SHP77 (cell line): ENCODE data around the gene LDAF1.
"Not testable (repeated sequence)": the region's sequence is repeated elsewhere in the genome, so short reads cannot be mapped to it uniquely, and the experiment has no call there.

Experiments used
- DNase-seq, 2 experiments: peaks; one replicate each; lab custom pipeline; 2025; lab: John Stamatoyannopoulos, UW

LDAF1 gene

GRCh38 chr16:21158208-21159110 lies at the start of gene LDAF1:
Gene LDAF1 (plus strand): TSS chr16:21158674. CDS start chr16:21161183, 2,509 bp downstream.
- peak; percentile 33 to 69 for DNase-seq

DNA sequence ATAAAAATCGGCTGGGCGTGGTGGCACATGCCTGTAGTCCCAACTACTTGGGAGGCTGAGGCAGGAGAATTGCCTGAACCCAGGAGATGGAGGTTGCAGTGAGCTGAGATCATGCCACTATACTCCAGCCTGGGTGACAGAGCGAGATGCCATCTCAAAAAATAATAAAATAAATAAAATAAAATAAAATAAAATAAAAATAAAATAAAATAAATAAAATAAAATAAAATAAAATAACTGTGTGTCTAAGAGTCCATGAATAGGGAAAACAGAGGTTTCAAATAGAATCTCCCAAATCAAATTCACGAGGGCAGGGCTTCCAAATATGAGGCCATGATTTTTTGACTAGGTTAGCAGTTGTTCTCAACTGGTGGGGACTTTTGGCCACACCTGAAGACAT lies 42.9 kb upstream of the LDAF1 start:
- DNase-seq, result not testable (repeated sequence)

DNA sequence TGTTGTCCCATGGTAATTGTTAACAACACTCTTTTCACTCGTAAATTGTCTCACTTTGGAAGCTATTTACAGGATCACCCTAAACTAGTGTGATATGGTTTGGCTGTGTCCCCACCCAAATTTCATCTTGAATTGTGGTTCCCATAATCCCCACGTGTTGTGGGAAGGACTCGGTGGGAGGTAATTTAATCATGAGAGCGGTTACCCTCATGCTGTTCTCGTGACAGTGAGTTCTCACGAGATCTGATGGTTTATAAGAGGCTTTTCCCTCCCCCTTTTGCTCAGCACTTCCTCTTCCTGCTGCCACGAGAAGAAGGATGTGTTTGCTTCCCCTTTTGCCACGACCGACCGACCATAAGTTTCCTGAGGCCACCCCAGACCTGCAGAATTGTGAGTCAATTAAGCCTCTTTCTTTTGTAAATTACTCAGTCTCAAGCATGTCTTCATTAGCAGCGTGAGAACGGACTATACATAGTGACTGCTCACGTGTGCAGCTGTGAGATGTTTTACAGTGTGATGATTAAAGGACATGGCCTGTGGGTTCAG lies 42.3 kb upstream of the LDAF1 start:
- DNase-seq, result no peak

DNA sequence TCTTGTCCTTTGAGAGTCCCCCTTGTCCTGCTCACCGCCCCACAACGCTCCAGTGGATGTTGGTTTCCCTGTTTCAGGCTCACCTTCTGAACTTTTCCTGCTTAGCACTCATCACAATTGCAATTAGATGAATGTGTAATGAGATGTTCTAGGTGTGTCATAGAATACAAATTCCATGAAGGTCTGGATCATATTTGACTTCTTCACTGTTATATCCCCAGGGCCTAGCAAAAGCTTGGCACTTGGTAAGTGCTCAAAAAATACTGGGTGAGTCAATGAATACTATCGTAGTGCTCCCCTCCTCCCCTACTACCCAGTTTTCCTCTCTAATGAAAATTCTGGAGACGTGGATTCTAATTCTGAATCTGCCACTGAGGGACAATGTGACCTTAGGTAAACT lies 40.9 kb upstream of the LDAF1 start:
- DNase-seq, result no peak

DNA sequence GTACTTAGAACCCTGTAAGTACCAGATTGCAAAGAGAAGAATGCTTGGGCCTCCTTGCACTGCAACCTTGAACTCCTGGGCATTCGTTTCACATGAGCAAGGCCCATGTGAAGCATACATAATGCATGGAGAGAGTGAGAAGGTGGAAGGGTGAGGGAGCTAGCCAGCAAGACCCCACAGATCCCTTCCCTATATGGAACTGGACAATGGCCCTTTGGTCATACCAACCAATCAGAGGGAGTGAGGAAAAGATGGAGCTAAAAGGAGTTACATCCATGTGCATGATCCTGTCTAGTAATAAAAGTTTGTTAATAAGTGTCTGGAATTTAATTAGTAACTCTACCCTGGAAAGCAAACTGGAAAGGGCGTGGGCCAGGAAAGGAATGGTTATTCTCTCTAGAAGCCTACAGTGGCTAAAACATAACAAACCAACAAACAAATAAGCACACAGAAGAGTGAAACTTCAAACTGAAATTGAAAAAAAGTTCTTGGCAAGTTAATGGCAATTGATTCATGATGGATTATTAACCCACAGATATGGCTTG lies 37.4 kb upstream of the LDAF1 start:
- no peak for DNase-seq

DNA sequence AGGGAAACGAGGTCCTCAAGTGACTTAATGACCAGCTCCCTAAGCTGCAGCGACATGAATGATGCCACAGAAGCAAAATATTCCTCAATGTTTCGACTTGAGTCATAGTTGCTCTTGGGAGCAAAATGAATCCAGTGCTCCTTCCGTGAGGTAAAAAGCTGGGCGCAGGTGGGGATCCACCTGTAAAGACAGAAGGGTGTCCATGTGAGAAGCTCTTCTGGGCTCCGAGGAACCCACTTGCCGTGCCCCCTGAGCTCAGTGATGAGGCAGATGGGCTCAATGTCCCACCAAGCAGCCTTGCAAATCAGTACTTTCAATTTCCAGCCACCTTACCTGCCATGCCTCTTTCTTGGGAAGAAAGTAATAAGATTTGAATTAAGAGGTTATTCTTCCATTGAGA lies 33.3 kb upstream of the LDAF1 start:
- DNase-seq, result no peak

DNA sequence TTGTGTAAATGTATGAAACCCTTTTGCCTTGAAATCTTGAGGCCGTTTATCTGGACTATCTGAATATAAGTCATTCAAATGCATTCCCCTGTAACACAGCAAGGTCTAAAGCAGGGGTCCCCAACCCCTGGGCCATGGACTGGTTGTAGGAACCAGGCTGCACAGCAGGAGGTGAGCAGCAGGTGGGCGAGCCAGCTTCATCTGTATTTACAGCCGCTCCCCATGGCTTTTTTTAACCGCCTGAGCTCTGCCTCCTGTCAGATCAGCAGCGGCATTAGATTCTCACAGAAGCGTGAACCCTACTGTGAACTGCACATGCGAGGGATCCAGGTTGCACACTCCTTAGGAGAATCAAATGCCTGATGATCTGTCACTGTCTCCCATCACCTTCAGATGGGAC lies 32.0 kb upstream of the LDAF1 start:
- DNase-seq, result no peak

DNA sequence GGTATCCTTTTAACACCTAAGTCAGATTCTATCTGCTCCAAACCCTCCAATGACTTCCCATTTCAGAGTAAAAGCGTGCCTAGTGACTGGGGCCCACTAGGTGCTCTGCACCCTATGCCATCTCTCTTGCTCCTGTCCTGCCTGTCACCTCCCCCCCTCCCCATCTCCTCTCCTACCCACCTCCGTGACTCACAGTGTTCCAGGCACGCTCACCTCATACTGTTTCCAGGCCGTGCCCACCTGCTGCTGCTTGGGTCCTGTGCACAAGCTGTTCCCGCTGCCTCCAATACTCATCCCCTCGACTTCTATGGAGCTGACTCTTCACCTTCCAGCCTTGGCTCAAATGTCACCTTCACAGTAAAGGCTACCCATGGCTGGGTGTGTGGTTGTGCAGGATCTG lies 29.5 kb upstream of the LDAF1 start:
- DNase-seq, result no peak

GRCh38 chr16:21130811-21131210 lies 27.7 kb upstream of the LDAF1 start:
- DNase-seq, result no peak

DNA sequence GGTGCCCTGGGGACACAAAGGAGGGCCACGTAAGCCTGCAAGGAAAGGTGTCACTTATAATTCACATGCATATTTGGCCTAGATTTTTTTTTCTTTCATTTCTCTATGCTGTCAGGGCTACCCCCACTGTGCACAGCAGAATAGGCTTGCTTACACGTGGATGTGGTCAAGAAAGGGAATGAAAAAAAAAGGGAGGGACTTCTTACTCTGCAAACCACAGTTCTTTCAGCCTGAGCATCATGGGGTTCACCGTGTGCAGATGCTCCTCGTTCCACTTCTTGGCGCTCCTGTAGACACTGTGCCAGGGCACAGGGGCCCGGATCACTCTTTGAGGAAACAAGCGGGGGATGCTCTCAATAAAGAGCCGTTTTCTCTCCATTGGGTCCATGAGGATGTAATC lies 24.4 kb upstream of the LDAF1 start:
- DNase-seq, result no peak

GRCh38 chr16:21145738-21146137 lies 12.7 kb upstream of the LDAF1 start:
- no peak for DNase-seq

DNA sequence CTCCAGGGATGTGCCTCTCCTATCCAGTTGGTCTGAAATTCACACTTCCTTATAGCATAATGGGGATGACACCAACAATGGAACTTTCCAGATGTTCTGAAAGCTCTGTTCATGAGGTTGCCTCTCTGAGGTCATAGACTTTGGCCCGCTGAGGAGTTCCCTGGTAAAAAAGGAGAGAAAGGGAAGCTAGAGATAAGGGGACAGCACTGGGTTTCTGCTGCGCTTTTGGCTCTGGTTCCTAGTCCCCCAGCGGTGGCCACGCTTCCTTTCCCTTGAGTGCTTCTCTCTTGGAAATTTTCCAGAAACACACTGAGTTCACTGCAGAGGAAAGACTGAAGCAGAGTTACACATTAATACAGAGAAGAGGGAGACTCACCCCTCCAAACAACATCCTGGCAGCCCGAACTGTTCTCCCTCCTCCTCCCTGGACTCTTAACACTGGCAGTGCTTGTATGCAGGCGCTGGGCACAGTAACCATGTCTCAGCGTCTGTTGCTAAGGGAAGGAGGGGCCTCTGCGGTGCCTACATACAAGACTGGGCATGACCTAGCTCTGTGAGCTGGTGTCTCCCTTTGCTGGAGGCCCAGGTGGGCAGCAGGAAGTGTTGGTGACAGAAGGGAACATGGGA lies 8.0 kb upstream of the LDAF1 start, which contains the start of gene DNAH3:
Gene DNAH3 (minus strand): TSS at position 472 of the 627 bp plus-strand sequence. CDS start 527 bp downstream, outside the sequence.
- peak; percentile 18 to 57 for DNase-seq

- DNase-seq, result not testable (repeated sequence)
These were observed 6.1 kb upstream of the LDAF1 start for GRCh38 chr16:21152160-21153030.

DNA sequence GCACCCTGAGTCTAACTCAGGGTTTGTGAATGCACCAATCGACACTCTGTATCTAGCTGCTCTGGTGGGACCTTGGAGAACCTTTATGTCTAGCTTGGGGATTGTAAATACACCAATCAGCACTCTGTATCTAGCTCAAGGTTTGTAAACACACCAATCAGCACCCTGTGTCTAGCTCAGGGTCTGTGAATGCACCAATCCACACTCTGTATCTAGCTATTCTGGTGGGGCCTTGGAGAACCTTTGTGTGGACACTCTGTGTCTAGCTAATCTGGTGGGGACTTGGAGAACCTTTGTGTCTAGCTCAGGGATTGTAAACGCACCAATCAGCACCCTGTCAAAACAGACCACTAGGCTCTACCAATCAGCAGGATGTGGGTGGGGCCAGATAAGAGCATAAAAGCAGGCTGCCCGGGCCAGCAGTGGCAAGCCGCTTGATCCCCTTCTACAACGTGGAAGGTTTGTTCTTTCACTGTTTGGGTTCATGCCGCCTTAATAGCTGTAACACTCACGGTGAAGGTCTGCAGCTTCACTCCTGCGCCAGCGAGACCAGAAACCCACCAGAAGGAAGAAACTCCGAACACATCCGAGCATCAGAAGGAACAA lies 5.2 kb upstream of the LDAF1 start:
- DNase-seq, result not testable (repeated sequence)

GRCh38 chr16:21156011-21156410 lies 2.5 kb upstream of the LDAF1 start:
- not testable (repeated sequence) for DNase-seq

DNA sequence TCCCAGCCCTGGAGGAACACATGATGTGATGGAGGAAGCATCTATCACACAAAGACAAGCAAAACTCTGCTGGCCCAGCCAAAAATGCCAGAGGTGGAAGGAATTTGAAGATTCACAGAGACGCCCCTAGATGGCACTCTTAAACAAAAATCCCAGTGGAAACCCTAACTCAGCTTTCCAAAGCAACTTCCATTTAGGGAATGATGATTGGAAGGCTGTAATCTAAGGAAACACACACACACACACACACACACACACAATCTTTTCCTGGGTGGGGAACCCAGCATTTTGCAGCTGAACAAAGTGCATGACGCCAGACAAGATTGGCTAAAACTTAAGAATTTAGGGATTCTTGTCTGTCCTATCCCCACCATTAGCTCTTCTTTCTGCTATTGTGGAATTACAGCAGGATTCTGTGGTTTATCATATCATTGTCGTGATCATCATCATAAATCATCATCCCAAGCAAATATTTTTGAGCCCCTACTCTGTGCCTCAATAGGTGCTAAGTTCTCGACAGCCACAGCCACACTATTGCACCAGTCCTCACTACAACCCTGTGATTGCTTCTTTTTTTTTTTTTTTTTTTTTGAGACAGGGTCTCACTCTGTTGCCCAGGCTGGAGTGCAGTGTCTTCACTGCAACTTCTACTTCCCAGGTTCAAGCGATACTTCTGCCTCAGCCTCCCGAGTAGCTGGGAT lies 1.6 kb upstream of the LDAF1 start:
- DNase-seq, result peak; percentile 51 to 56

- peak in 1 of 2 experiments; percentile 10 for DNase-seq
These were observed 842 bp upstream of the LDAF1 start for GRCh38 chr16:21157632-21158031.

- no peak for DNase-seq
These were observed 942 bp downstream of the LDAF1 start for GRCh38 chr16:21159281-21159951.

GRCh38 chr16:21160276-21160675 lies 1.8 kb downstream of the LDAF1 start:
- DNase-seq, result no peak

- DNase-seq, result no peak
These were observed 2.7 kb downstream of the LDAF1 start for GRCh38 chr16:21161211-21161610.
